IPS-18c (cell line): ENCODE data around the gene MED15.

Source experiments
- H3K4me3 ChIP-seq: 2 replicates; pipeline ENCODE4 v1.7.0; 2013; ENCODE audit warnings: low read depth, mild to moderate bottlenecking, low read length, moderate library complexity; ENCODE audit not compliant: insufficient read depth
- H3K9me3 ChIP-seq: one replicate; pipeline ENCODE4 v1.6.1; 2013; ENCODE audit warnings: mild to moderate bottlenecking, low read length, moderate library complexity; ENCODE audit not compliant: control insufficient read depth, insufficient read depth

Gene MED15

DNA sequence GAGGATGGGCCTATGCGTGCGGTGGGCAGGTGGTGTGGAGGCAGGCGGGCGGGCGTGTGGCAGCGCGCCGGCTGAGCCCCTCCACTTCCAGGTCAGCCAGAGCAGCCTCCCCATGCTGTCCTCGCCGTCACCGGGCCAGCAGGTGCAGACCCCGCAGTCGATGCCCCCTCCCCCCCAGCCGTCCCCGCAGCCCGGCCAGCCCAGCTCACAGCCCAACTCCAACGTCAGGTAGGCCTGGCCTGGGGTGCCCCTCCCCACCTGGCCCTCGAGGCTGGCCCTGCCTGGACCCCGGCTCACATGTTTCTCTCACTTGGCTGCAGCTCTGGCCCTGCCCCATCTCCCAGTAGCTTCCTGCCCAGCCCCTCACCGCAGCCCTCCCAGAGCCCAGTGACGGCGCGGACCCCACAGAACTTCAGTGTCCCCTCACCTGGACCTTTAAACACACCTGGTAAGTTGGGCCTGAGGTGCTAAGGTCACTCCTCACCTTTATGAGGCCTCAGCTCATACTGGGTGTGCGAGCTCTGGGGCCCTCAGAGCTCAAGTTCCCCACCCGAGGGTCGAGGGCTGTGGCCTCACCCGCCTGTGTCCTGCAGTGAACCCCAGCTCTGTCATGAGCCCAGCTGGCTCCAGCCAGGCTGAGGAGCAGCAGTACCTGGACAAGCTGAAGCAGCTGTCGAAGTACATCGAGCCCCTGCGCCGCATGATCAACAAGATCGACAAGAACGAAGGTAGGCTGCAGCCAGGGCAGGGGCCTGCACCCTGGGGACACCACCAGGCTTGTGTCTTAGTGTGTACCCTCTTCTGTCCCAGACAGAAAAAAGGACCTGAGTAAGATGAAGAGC, 75.3 kb downstream of the MED15 start:
- H3K4me3 ChIP-seq: no peak overlapping the region
- H3K9me3 ChIP-seq: no peaks in the 10 kb centered on the region

DNA sequence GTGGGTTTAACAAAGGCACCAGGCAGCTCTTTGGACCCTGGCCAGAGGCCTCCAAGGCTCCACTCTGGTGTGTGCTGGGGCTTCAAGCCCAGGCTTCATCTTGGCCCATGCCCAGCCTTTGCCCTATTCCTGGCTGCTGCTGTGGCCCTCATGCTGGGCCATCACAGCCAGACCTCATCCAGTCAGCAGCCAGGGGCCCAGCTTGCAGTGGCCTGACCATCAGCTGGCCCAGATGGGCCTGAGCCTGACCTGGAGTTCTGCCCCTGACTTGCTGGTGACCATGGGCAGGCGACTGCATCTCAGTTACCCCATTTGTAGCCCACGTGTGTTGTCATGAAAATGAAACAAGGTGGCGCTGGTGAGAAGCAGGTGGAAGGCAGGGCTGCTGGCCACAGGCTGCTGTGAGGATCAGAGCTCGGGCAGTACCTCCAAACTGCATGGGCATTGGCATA, 76.1 kb downstream of the MED15 start:
- Histone ChIP-seq H3K9me3 (no peaks in the 10 kb centered on the region), H3K4me3 (no peak overlapping the region)

DNA sequence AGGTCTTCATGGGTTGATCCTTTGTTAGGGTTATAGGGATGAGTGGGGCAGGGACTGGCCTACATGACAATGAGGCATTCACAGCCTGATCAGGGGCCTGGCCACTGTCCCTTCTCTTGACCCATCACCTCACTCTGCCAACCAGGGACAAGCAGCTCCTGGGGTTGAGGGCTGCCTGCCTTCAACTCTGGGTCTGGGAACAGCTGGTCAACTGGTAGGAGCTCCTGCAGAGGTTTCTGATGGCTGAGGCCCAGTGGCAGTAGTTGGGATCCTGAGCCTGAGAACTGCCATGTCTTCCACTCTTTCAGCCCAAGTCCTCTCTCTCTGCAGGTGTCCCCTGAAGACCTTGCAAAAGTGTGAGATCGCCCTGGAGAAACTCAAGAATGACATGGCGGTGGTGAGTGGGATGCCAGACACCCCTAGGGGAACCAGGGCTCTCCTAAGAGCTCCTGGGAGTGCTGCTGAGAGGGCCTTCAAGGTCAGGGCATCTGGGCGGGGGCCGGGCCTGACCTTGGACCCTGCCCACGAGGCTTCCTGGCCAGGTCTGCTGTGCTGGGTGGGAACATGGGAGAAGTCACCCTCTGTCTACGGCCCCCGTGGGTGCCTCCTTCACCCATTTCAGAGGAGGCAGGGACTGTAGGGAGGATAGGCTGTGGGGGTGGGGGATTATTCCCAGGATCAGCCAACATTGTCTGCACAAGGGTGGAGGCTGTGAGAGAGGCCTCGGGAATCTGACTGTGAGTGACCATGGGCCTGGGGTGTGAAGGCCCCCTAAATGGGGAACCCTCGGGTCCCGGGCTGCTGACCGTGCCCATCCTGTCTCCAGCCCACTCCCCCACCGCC, 76.8 kb downstream of the MED15 start:
- H3K9me3 ChIP-seq: no peaks in the 10 kb centered on the region
- no peak overlapping the region for H3K4me3 ChIP-seq

DNA sequence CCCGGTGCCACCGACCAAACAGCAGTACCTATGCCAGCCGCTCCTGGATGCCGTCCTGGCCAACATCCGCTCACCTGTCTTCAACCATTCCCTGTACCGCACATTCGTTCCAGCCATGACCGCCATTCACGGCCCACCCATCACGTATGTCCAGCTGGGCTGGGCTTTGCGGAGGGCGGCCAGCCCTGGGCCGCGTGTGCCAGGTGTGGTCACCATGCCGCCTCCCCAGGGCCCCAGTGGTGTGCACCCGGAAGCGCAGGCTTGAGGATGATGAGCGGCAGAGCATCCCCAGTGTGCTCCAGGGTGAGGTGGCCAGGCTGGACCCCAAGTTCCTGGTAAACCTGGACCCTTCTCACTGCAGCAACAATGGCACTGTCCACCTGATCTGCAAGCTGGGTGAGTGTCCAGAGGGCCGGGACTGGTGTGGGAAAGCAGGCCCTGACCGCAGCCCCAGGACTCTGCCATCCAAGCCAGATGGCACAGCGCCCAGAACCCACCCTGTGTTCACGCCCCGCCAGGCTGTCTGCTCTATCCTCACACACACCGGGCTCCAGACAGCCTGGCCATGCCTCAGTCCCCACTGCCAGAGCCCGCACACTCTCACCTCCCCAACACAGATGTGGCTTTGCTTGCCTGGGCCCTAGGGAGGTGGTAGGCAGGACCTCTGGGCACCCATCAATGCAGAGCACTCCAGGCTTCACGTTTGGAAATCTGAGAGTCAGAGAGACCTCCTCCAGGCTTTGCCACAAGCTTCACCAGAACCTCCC, 77.6 kb downstream of the MED15 start:
- H3K9me3 ChIP-seq: no peaks in the 10 kb centered on the region

DNA sequence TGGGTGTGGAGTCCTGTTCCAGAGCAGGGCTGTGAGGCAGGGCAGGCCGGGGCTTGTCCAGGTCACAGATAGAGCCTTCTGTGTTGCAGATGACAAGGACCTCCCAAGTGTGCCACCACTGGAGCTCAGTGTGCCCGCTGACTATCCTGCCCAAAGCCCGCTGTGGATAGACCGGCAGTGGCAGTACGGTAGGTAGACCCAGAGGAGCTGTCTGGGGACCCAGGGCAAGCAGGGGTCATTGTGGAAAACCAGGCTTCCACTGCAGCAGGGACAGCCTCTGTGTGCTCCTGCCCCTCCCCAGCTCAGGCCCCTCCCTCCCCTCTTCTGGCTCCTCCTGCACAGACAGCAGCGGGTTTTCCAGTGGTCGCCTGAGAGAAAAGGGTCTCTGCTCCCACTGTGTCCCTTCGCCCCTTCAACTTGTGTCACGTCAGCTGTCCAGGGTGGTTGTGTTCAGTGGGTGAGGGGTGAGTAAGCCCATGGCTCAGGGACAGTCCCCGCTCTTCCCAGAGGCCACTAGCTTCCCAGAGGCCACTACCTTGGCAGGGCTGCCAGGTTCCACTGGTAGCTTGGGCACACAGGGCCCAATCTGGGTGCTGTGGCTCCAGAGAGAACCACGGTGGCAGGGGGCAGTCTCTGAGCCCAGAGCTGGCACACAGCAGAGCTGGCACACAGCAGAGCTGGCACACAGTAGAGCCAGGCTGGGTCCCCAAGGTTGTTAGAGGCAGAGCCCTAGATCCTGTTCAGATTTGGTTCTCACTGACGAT, 78.4 kb downstream of the MED15 start:
- no peak overlapping the region for H3K4me3 ChIP-seq
- no peaks in the 10 kb centered on the region for H3K9me3 ChIP-seq

More for the DNA sequence above, 77.6 kb downstream of the MED15 start:
- no peak overlapping the region for H3K4me3 ChIP-seq

DNA sequence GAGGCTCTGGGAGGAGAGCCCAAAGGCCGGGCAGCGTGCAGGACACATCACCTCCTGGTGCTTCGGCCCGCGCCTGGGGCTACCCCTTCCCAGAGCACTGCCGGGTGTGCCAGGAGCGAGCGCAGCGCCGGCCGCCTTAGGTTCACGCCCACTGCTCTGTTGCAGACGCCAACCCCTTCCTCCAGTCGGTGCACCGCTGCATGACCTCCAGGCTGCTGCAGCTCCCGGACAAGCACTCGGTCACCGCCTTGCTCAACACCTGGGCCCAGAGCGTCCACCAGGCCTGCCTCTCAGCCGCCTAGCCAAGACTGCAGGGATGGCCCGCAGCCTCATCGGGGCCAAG, 79.0 kb downstream of the MED15 start:
- Histone ChIP-seq H3K9me3 (no peaks in the 10 kb centered on the region), H3K4me3 (no peak overlapping the region)

DNA sequence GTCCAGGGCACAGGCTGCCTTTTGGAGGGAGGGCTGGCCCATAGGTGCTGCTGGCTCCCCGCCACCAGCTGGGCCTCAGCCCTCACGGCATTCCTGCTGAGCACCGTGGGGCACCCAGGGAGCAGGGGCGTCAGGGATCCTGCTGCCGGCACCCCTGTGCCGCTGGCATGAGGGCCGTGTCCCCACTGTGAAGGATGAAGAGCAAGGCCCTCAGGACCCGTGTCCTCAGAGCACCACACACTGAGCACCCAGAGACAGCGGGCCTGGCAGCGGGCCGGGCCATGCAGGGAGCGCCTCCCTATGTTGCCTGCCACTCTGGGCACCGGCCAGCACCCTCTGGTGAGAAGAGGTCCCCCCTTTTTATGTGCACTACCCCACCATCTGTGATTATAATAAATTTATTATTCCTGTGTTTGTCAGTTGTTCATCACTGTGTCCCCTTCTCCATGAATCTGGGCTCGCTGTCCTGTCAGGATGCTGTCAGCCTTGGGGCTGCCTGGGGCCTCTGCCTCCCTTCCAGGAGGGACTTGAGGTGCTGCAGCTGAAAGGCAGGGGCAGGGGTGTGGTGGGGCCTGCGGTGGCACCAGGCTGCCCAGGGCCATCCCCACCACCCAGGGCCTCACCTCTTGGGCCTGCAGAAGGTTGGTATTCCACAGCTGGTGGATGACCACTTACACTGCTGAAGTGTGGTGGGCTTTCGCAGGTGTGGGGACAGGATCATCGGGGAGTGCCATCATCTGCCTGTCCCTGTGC, 80.0 kb downstream of the MED15 start:
- Histone ChIP-seq H3K4me3 (no peak overlapping the region), H3K9me3 (no peaks in the 10 kb centered on the region)

DNA sequence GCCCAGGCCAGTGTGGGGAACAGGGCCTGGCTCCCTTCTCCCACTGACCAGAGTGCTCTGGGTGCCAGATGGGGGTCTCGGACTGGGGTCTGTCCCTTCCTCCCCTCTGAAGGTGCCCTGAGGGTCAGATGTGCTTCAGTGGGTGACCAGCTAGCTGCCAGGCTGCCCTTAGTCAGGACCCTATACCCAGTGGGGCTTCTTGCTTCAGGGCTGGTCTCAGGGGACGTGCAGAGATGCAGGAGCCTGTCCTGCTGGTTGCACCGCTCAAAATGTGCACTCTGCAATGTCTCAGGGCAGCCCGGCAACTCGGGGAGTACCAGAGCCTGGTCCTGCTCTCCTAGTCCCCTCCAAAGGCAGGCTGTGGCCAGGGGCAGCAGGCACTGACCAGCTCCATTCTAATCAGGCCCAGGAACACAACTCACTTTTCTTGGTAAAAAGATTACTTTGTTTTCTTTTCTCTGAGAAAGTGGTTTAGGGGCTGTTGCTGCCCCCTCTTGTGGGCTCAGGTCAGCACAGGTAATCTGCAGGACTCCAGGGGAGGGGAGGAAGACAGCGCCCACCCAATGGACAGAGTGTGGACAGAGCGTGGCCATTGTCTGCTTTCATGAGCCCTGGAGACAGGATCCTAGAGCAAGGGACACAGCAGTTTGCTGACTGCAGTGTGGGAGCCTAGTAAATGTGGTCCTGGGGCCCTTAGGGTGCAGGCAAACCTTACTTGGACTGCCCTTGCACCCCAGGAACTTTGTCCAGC, 80.9 kb downstream of the MED15 start:
- Histone ChIP-seq H3K9me3 (no peaks in the 10 kb centered on the region), H3K4me3 (no peak overlapping the region)

DNA sequence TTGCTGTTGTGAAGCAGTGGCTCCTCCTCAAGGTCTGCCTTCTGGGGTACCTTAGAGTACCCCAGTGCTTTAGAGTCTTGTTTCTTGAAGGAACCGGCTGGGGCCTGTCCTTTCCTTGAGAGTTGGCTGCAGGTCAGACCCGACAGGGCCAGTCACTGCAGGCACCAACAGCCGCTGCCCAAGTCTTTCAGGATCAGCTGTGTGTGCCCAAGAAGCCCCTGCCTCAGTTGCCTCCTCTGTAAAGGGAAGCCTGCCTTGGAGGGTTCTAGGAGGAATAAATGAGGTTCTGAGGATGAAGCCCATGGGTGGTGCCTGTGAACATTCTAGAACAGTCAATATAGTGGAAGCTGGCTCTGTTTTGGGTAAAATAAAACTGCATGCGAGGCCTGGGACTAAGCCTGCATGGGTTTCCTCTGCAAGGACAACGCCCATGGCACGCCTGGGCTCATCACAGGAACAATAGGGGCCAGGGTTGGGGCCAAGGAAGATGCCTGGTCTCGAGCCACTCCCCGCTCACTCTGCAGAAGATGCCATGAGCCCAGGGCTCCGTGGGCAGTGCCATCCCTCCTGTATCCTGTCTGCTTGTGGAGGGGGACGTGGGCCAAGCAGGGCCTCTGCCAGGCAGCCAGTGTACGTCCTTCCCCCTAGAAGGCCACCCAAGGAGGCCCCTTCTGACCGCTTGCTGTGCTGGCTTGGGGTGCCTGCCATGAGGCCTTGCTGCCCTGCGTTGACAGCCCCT, 81.6 kb downstream of the MED15 start:
- Histone ChIP-seq H3K9me3 (no peaks in the 10 kb centered on the region), H3K4me3 (no peak overlapping the region)

DNA sequence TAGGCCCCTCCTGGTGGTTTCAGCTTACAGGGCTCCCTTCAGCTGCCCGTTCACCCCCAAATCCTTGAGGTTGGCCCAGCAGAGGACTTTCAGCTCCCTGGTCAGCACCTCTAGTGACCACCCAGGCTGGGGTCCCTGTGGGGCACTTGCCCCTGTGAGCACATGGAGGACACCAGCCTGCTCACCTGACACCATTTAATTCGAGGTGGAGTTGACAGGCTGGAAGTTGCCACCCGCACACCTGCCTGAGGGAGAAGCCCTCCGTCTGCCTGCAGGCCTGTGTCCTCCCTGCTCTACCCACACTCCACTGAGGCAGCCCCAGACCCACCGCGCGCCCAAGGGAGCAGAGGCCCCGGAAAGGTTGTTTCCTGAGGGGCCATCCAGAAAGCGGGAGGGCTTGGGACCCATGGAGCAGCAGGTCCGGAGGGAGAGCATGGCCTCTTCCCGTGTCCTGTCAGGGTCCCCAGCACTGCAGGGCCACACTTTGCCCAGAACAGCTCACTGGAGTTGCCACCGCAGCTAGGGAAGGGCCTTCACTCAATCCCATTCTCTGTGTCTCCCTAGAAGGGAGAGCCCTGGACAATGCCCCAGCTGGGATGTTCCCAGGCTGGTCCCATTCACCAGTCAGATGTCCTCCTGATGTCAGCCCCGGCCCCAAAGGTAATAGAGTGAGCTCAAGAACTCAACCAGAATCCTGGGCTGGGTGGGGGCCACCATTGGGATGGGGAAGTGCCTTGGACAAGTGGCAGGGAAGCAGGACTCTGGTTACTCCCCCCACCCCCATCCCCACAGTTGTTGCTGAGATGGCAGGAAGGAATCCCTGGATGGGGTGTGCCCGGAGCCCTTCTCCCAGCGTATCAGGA, 82.4 kb downstream of the MED15 start:
- no peak overlapping the region for H3K4me3 ChIP-seq
- H3K9me3 ChIP-seq: no peaks in the 10 kb centered on the region

DNA sequence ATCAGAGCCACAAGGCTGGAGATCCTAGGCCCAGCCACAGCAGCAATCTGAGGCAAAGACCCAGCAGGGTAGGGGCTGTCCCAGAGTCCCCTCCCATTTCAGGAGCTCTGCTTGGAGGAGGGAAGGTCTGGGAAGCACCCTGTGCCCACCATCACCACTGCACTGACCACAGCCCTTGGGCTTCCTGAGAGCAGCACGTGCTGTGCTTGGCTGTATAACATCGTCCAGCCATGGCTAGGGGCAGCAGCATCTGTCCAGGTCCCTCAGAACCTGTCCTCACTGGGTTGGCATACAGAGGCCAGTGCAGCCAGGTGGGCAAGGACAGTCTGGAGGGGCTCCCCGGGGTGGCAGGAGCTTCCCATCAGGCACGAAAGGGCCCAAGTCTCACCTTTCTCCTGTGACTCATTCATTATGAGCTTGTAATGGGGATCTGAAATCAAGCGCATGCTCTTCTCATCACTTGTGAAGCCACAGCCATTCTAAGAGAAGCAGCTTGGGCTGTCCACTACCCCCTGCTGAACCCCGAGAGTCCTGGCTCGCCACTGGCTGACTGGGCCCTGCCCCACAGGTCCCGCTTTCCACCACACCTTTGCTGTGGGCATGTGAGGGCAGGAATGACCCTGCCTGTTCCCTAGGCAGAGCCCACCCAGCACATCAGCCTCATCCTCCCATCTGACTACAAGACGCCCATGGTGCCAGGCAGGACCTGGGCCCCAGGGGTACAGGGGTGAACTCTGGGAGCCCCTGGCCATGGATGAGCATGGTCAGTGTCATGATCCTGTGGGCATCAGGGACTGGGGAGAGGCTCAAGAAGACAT, 83.3 kb downstream of the MED15 start:
- no peak overlapping the region for H3K4me3 ChIP-seq

DNA sequence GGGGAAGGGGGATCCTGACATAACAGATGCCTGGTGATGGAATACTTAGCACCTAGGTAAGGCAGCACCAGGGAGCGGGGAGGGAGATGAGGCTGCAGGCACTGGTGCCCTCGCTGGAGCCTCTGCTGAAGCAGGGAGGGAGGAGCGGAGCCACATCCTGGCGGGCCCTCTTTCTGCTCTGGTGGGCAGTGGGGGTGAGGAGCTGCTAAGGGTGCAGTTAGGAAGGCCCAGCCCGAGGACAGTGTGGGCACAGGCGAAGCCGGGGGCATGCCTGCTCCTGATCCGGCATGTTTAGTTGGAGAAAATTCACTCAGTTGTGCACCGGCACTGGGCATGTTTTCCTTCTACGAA, 83.9 kb downstream of the MED15 start:
- no peaks in the 10 kb centered on the region for H3K9me3 ChIP-seq

More for the DNA sequence above, 83.3 kb downstream of the MED15 start:
- H3K9me3 ChIP-seq: no peaks in the 10 kb centered on the region

DNA sequence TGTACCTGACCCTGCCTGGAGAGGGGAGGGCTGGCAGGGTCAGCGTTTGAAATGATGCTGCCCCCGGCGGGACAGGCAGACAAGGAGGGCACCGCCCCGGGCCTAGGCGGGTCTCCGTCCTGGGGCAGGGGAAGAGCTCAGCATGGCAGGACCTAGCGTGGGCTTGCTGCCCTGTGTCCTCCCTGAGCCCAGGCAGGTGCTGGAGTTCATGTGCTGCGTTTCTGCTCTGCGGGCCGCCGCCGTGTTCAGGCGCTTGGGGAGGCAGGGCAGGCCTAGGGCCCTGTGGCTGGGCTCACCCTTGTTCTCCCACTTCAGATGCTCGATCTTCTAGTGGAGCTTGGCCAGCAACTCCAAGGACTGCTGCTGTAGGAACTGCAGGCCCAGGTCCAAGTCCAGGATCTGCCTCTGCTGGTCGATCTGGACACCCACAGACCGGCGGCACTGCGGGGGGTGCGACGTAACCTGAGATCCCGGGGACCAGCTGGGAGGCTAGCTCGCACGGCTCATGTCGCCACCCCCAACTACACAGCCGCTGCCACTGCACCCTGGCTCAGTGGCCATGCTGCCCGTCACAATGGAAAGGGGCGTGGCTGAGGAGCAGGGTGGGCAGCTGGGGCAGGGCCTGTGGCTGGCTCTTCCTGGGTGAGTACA, 84.4 kb downstream of the MED15 start:
- H3K4me3 ChIP-seq: no peak overlapping the region
- H3K9me3 ChIP-seq: no peaks in the 10 kb centered on the region

More for the DNA sequence above, 83.9 kb downstream of the MED15 start:
- no peak overlapping the region for H3K4me3 ChIP-seq
